Neural crest cell (in vitro differentiated cells): Measurements from ENCODE around the gene S100G. TPM values are rescaled to one million over a fixed set of nuclear protein-coding genes. Genes with fewer than 3 reads are reported as not detected.
"Not testable (repeated sequence)": the region's sequence is repeated elsewhere in the genome, so short reads cannot be mapped to it uniquely, and the experiment has no call there.

ENCODE experiments used
- DNase-seq: peaks from one replicate; pipeline ENCODE4 v3.0.0; 2021; ENCODE audit warnings: low read depth, mixed read lengths, low spot score
- H3K27ac Mint-ChIP-seq: one replicate; pipeline ENCODE4 v1.8.0; 2021; ENCODE audit warnings: mild to moderate bottlenecking, mixed read lengths; ENCODE audit not compliant: unreplicated experiment
- H3K27me3 Mint-ChIP-seq: 2 replicates; pipeline ENCODE4 v1.8.0; 2021; ENCODE audit warnings: low read depth, mild to moderate bottlenecking, mixed read lengths
- H3K36me3 Mint-ChIP-seq: 2 replicates; pipeline ENCODE4 v1.8.0; 2021; ENCODE audit warnings: low read depth, mild to moderate bottlenecking, mixed read lengths
- H3K4me1 Mint-ChIP-seq: 2 replicates; pipeline ENCODE4 v1.8.0; 2021; ENCODE audit warnings: mixed read lengths
- H3K4me3 Mint-ChIP-seq: one replicate; pipeline ENCODE4 v1.8.0; 2021; ENCODE audit warnings: mild to moderate bottlenecking, mixed read lengths
- H3K9me3 Mint-ChIP-seq: 2 replicates; pipeline ENCODE4 v1.8.0; 2021; ENCODE audit warnings: mixed read lengths
- CTCF ChIP-seq: fragments of 200-600 bp; sonication (generic); conservative IDR thresholded peaks from 2 replicates; pipeline ENCODE4 v1.5.0; 2021; ENCODE audit warnings: antibody characterized with exemption, mild to moderate bottlenecking
- total RNA-seq: library from RNA; stranded (reverse); gene quantifications from 2 replicates; pipeline ENCODE4 v1.2.1, GENCODE V29; 2021

Gene S100G
- total RNA-seq, 1 donor from 2014 or later, result not detected

DNA sequence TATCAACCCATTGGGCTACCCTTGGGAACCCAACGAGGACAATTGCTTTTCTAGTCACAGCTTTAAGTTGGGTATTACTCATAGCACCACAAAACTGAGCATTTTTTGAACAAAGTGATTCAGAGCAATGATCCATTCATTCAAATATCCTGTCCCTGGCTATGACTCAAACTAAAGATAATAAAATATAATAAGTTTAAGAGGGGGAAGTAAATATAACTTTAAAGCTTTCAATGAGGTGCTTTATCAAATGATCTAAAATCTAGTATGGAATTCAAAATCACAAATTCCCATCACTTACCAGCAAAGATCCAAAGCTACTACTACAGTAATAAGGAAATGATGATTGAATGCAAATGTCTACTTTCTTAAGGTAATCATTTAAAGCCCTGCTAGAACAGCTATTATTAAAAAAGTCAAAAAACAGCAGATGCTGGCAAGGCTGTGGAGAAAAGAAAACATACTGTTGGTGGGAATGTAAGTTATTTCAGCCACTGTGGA is 39.8 kb upstream of the S100G start:
- Mint-ChIP-seq H3K4me1 (no peaks in the 10 kb centered on the region), H3K9me3 (peaks cover 2% of the 10 kb centered on the region), H3K4me3 (no peak overlapping the region), H3K36me3 (peaks cover 29% of the 10 kb centered on the region), H3K27ac (no peak overlapping the region), H3K27me3 (no peaks in the 10 kb centered on the region)
- no peak for DNase-seq
- no peak for TF ChIP-seq CTCF

DNA sequence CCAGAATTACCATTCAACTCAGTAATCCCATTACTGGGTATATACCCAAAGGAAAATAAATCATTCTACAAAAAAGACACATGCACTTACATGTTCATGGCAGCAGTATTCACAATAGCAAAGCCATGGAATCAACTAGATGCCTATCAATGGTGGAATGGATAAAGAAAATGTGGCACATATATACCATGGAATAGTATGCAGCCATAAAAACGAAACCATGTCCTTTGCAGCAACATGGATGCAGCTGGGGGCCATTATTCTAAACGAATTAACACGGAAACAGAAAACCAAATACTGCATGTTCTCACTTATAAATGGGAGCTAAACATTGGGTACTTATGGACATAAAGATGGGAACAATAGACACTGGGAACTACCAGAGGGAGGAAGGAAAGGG is 39.3 kb upstream of the S100G start:
- H3K9me3 Mint-ChIP-seq, H3K4me3 Mint-ChIP-seq, H3K27me3 Mint-ChIP-seq, H3K4me1 Mint-ChIP-seq, H3K27ac Mint-ChIP-seq, DNase-seq: not testable (repeated sequence)
- H3K36me3 Mint-ChIP-seq, result peaks cover 29% of the 10 kb centered on the region

DNA sequence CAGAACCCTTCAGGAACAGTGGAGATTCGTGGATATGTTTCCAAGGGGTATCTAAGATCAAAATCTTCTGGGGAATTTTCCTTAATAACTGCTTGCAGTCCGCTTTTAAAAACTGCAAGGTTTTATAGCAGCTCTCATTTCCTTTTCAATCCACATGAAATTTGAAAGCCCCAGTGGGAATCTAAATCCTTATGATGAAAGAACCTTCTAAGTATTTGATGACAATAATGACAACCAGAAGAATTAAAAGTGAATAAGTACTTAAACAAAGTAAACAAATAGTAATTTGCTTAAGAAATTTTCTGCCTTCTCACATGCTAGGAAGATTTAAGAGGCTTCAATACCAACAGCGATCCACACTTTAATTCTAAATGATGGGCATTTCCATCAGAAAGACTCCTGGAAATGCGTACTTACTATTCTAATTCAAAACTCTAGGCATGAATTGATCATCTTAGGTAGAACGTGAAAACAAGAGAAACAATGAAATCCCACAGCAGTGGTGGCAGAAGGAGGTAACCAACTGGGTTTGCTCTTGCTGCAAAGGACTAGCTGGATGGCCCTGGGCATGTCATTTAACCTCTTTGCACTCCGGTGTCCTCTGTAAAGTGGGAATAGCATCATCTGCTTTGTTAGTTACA is 37.6 kb upstream of the S100G start:
- H3K9me3 Mint-ChIP-seq, result peaks cover 2% of the 10 kb centered on the region
- peaks cover 34% of the 10 kb centered on the region for H3K36me3 Mint-ChIP-seq
- H3K27me3 Mint-ChIP-seq, result no peaks in the 10 kb centered on the region
- H3K4me3 Mint-ChIP-seq, result no peak overlapping the region
- no peak for TF ChIP-seq CTCF
- no peak for DNase-seq
- H3K4me1 Mint-ChIP-seq, result no peaks in the 10 kb centered on the region
- no peak overlapping the region for H3K27ac Mint-ChIP-seq

DNA sequence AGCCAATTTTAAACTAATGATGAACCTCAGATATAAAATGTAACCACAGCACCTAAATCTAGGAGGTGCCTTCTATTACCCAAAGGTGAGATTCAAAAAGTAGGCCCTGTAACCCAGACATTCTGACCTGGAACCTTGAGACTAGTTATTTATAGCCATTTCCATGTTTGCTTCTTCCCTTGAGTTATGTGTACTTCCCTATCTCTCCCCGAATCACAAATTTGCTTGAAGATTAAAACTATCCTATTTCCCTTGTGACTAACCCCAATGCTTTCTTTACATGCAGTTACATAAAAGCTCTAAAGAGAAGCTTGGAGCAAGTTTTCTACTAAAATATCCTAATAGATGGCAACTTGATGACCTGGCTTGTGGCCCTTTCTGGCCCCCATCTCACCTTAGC is 32.6 kb upstream of the S100G start:
- Mint-ChIP-seq H3K36me3 (peaks cover 45% of the 10 kb centered on the region), H3K9me3 (peaks cover 3% of the 10 kb centered on the region), H3K4me1 (no peaks in the 10 kb centered on the region), H3K27me3 (no peaks in the 10 kb centered on the region), H3K4me3 (no peak overlapping the region), H3K27ac (no peak overlapping the region)
- TF ChIP-seq CTCF, result no peak
- no peak for DNase-seq

DNA sequence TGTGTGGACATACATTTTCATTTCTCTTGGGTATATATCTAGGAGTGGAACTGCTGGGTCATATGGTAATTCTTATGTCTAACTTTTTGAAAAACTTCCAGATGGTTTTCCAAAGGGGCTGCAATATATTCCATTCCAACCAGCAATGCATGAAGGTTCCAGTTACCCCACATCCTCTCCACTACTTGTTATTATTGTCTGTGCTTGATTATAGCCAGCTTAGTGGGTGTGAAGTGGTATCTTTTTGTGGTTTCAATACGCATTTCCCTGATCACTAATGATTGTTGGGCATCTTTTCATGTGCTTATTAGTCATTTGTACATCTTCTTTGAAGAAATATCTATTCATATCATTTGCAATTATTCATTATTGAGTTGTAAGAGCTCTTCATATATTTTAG is 31.5 kb upstream of the S100G start:
- no peak overlapping the region for H3K27ac Mint-ChIP-seq
- H3K4me1 Mint-ChIP-seq, result no peaks in the 10 kb centered on the region
- no peaks in the 10 kb centered on the region for H3K27me3 Mint-ChIP-seq
- no peak for TF ChIP-seq CTCF
- H3K4me3 Mint-ChIP-seq, result no peak overlapping the region
- H3K9me3 Mint-ChIP-seq, result peaks cover 3% of the 10 kb centered on the region
- DNase-seq, result no peak
- peaks cover 39% of the 10 kb centered on the region for H3K36me3 Mint-ChIP-seq

GRCh38 chrX:16619024-16619423 is 30.9 kb upstream of the S100G start:
- Mint-ChIP-seq H3K27ac (no peak overlapping the region), H3K27me3 (no peaks in the 10 kb centered on the region)
- TF ChIP-seq CTCF, result no peak

GRCh38 chrX:16628511-16628910 is 21.4 kb upstream of the S100G start:
- Mint-ChIP-seq H3K36me3 (peaks cover 14% of the 10 kb centered on the region), H3K4me1 (peaks cover 20% of the 10 kb centered on the region), H3K27ac (peak overlapping the region; percentile 23)
- not testable (repeated sequence) for H3K9me3 Mint-ChIP-seq, H3K4me3 Mint-ChIP-seq, DNase-seq, H3K27me3 Mint-ChIP-seq

More at GRCh38 chrX:16619024-16619423, 30.9 kb upstream of the S100G start:
- Mint-ChIP-seq H3K4me3 (no peak overlapping the region), H3K36me3 (peaks cover 35% of the 10 kb centered on the region), H3K4me1 (no peaks in the 10 kb centered on the region), H3K9me3 (peaks cover 3% of the 10 kb centered on the region)
- no peak for DNase-seq
